ENCODE measurements around the gene VEZT.

Gene VEZT

DNA sequence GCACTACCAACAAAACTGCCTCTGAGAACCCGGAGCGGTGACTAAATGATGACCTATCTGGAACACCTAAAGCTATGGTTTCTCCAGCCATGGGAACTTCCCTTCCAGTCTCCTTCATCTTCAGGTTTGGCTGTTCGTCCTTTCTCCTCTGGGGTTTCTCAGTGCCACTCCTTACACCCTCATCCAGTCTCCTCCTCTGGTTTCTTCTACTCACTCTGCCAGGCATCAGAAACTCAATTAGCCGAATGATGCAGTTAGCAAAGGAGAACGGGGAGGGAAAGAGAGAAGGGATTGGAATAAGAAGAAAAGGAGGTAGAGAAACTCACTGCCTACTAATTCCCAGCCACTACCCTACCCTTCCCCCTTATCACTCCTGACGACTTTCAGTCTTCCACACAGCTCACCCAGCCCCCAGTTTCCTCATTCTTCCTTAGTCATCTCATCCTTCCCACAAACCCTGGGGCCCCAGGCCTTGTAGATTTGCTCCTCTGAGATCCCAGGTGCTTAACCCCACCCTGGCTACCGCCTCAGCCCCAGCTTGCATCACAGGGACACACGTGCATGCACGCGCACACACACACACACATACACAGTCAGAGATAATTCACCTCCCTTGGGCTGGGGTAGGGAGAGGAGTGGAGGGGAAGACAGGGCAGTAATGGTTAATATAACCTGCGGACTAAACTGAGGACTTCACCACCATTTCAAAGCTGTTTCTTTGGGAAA lies 13.3 kb upstream of the VEZT start:
- no peak overlapping the region for H3K4me3 ChIP-seq (IDR thresholded peaks at IDR 0.05; ENCODE audit: insufficient read depth, low read depth, low read length)

DNA sequence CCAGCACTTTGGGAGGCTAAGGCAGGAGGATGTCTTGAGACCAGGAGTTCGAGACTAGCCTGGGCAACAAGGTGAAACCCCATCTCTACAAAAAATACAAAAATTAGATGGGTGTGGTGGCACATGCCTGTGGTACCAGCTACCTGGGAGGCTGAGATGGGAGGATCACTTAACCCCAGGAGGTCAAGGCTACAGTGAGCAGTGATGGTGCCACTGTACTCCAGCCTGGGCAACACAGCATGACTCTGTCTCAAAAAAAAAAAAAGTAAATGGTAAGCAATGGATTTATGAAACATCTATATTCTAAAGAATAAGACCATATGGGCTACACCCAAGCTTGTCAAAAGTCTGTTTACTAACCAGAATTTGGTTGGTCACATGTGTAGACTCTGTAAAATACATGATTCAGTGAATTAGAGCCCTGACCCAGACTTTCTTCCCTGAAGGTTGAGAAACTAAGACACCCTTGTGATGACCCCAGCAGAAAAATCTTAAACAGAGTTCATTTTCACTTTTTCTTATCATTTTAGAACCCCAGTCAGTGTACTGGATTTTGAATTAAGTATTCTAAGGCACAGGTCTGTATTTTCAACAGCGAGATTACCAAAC lies 12.5 kb upstream of the VEZT start:
- Histone ChIP-seq H3K79me2 (ENCODE audit: insufficient read depth, low read depth) (no peaks in the 10 kb centered on the region), H2AFZ (ENCODE audit: low read depth) (no peak overlapping the region), H3K4me2 (no peak overlapping the region), H3K27me3 (ENCODE audit: insufficient read depth, low read depth) (no peaks in the 10 kb centered on the region), H4K20me1 (ENCODE audit: insufficient read depth) (no peaks in the 10 kb centered on the region), H3K36me3 (ENCODE audit: insufficient read depth) (no peaks in the 10 kb centered on the region), H3K4me3 (IDR thresholded peaks at IDR 0.05; ENCODE audit: insufficient read depth, low read depth, low read length) (no peak overlapping the region), H3K9ac (no peak overlapping the region), H3K4me1 (ENCODE audit: low read depth, poor library complexity, severe bottlenecking) (no peaks in the 10 kb centered on the region), H3K27ac (no peak overlapping the region)
- TF ChIP-seq, protein P1, sequence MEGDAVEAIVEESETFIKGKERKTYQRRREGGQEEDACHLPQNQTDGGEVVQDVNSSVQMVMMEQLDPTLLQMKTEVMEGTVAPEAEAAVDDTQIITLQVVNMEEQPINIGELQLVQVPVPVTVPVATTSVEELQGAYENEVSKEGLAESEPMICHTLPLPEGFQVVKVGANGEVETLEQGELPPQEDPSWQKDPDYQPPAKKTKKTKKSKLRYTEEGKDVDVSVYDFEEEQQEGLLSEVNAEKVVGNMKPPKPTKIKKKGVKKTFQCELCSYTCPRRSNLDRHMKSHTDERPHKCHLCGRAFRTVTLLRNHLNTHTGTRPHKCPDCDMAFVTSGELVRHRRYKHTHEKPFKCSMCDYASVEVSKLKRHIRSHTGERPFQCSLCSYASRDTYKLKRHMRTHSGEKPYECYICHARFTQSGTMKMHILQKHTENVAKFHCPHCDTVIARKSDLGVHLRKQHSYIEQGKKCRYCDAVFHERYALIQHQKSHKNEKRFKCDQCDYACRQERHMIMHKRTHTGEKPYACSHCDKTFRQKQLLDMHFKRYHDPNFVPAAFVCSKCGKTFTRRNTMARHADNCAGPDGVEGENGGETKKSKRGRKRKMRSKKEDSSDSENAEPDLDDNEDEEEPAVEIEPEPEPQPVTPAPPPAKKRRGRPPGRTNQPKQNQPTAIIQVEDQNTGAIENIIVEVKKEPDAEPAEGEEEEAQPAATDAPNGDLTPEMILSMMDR (conservative IDR thresholded peaks at IDR 0.05; ENCODE audit: low read depth, low read length), result no peak

More for the DNA sequence above, 13.3 kb upstream of the VEZT start:
- no peak overlapping the region for H3K9ac ChIP-seq
- H3K79me2 ChIP-seq (ENCODE audit: insufficient read depth, low read depth), result no peaks in the 10 kb centered on the region
- no peaks in the 10 kb centered on the region for H3K4me1 ChIP-seq (ENCODE audit: low read depth, poor library complexity, severe bottlenecking)
- no peaks in the 10 kb centered on the region for H3K36me3 ChIP-seq (ENCODE audit: insufficient read depth)
- no peak overlapping the region for H2AFZ ChIP-seq (ENCODE audit: low read depth)
- H4K20me1 ChIP-seq (ENCODE audit: insufficient read depth), result no peaks in the 10 kb centered on the region
- TF ChIP-seq, protein P1 (conservative IDR thresholded peaks at IDR 0.05; ENCODE audit: low read depth, low read length), result no peak
- no peak overlapping the region for H3K4me2 ChIP-seq
- H3K27ac ChIP-seq, result no peak overlapping the region
- no peaks in the 10 kb centered on the region for H3K27me3 ChIP-seq (ENCODE audit: insufficient read depth, low read depth)

DNA sequence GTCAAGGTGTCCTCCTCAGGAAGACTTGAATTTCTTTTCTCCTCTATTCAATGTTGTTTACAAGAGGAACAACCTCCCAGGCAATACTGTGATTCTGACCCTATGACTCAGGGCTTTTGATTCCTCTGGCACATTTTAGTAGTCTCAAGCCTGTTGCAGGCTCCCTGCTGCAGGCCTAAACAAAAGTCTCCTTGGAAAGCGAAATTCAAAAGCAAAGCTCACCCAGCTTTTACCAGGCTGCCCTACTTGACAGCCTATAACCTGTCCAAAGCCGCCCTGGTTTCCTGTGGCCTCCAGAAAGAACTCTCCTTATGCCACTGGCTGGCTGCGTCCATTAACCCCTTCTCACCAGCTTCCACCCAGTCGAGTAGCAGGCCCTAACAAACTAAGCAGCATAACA lies 11.9 kb upstream of the VEZT start:
- Histone ChIP-seq H3K4me2 (no peak overlapping the region), H3K79me2 (ENCODE audit: insufficient read depth, low read depth) (no peaks in the 10 kb centered on the region), H3K4me1 (ENCODE audit: low read depth, poor library complexity, severe bottlenecking) (no peaks in the 10 kb centered on the region), H3K9ac (no peak overlapping the region), H2AFZ (ENCODE audit: low read depth) (no peak overlapping the region), H4K20me1 (ENCODE audit: insufficient read depth) (no peaks in the 10 kb centered on the region), H3K36me3 (ENCODE audit: insufficient read depth) (no peaks in the 10 kb centered on the region), H3K4me3 (IDR thresholded peaks at IDR 0.05; ENCODE audit: insufficient read depth, low read depth, low read length) (no peak overlapping the region), H3K27me3 (ENCODE audit: insufficient read depth, low read depth) (no peaks in the 10 kb centered on the region), H3K27ac (no peak overlapping the region)
- TF ChIP-seq, protein P1 (conservative IDR thresholded peaks at IDR 0.05; ENCODE audit: low read depth, low read length), result no peak

DNA sequence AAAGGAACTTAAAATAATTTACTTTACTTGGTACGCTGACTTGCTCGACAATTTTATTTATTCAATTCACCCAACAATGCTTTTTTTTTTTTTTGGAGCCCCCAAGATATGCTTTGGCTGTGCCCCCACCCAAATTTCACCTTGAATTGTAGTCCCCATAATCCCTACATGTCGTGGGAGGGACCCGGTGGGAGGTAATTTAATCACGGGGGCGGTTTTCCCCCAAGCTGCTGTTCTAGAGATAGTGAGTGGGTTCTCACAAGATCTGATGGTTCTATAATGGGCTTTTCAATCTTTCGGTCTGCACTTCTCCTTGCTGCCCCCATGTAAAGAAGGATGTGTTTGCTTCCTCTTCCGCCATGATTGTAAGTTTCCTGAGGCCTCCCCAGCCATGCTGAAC lies 10.7 kb upstream of the VEZT start:
- no peak overlapping the region for H3K4me2 ChIP-seq
- H3K79me2 ChIP-seq (ENCODE audit: insufficient read depth, low read depth), result no peaks in the 10 kb centered on the region

More for the DNA sequence above, 10.7 kb upstream of the VEZT start:
- no peak overlapping the region for H3K9ac ChIP-seq
- H3K36me3 ChIP-seq (ENCODE audit: insufficient read depth), result no peaks in the 10 kb centered on the region
- no peak overlapping the region for H3K27ac ChIP-seq
- no peaks in the 10 kb centered on the region for H4K20me1 ChIP-seq (ENCODE audit: insufficient read depth)
- H3K27me3 ChIP-seq (ENCODE audit: insufficient read depth, low read depth), result no peaks in the 10 kb centered on the region
- no peak overlapping the region for H3K4me3 ChIP-seq (IDR thresholded peaks at IDR 0.05; ENCODE audit: insufficient read depth, low read depth, low read length)
- TF ChIP-seq, protein P1 (conservative IDR thresholded peaks at IDR 0.05; ENCODE audit: low read depth, low read length), result no peak
- no peak overlapping the region for H2AFZ ChIP-seq (ENCODE audit: low read depth)
- no peaks in the 10 kb centered on the region for H3K4me1 ChIP-seq (ENCODE audit: low read depth, poor library complexity, severe bottlenecking)
